ENCODE measurements around the gene CSHL1.
"Not testable (repeated sequence)": the region's sequence is repeated elsewhere in the genome, so short reads cannot be mapped to it uniquely, and the experiment has no call there.

CSHL1 gene

GRCh38 chr17:63889026-63889848, 21.8 kb downstream of the CSHL1 start:
- not testable (repeated sequence) for DNase-seq (ENCODE audit: low read depth, low spot score)

DNA sequence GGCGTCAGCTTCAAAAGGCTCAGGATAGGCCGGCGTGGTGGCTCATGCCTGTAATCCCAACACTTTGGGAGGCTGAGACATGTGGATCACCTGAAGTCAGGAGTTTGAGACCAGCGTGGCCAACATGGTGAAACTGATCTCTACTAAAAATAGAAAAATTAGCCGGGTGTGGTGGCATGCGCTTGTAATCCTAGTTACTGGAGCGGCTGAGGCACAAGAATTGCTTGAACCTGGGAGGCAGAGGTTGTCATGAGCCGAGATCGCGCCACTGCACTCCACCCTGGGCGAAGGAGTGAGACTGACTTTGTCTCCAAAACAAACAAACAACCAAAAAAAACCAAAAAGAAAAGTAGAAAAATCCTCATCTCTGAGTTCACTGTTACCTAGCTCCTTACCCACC, 25.9 kb downstream of the CSHL1 start:
- DNase-seq (ENCODE audit: low read depth, low spot score): not testable (repeated sequence)

DNA sequence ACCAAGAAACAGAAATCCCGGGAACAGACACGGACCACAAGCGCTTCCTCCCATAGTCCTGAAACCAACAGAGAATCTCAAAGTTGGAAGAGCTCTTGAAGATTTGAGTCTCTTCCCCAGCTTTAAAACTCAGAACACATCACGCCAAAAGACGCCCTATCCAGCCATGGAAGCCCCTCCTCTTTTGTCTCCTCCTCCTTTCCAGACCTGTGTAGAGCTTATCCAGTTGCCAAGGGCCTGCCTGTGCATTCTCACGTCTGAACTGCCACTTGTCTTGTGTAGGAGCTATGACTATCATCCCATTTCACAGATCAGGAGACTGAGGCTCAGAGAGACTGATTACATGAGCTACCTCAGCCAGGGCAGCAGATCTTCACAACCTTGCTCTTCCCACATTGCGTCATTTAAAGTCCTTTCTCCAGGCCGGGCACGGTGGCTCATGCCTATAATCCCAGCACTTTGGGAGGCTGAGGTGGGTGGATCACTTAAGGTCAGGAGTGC, 28.4 kb downstream of the CSHL1 start:
- DNase-seq (ENCODE audit: low read depth, low spot score): not testable (repeated sequence)

DNA sequence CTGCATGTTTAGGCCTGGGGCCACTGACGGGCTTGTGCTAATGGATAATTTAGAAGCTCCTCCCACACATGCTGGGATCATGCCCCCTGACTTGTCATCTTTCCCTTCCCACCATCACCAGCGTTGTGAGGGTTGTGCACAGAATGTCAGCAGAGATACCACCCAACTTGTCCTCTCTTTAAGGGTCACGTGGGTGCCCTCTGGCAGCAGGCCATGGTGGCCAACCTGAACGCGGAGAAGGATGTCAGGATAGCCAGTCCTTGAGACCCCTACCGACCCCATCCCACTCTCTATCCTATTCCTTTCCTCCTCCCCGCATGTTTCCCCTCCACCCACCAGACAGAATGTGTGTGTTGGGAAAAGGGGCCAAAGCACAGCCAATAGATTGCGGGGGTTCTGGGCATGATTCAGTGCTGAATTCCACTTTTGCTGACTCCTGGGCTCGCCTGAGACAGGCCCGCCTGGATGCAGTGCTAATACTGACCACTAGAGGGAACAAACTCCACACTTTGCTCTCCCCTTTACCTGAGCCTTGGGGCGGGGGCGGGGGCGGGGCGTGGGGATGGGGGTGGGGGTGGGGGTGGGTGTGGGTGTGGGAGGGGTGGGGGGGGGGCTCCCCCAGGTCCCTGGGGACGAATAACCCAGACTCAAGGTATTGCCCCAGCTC, 29.0 kb downstream of the CSHL1 start, which contains the start of gene GH2:
Gene GH2, minus strand, starts transcription at position 10 of the 667 bp plus-strand sequence. CDS start 143 bp downstream, outside the sequence.
- no peak for DNase-seq (ENCODE audit: low read depth, low spot score)

- not testable (repeated sequence) for DNase-seq (ENCODE audit: low read depth, low spot score)
Observed at GRCh38 chr17:63881337-63881736, 29.7 kb downstream of the CSHL1 start.

DNA sequence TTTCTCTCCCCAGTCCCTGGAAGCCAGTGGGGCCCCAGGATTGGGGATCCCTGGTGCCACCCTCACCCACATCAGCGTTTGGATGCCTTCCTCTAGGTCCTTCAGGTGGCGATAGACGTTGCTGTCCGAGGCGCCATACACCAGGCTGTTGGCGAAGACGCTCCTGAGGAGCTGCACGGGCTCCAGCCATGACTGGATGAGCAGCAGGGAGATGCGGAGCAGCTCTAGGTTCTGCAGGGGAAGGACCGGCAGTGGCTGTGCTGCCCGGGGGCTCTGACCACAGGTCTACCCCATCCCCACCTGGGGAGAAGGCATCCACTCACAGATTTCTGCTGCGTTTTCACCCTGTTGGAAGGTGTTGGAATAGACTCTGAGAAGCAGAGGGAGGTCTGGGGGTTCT, 30.4 kb downstream of the CSHL1 start:
- DNase-seq (ENCODE audit: low read depth, low spot score): no peak

- not testable (repeated sequence) for DNase-seq (ENCODE audit: low read depth, low spot score)
Observed at GRCh38 chr17:63878413-63878812, 32.6 kb downstream of the CSHL1 start.

DNA sequence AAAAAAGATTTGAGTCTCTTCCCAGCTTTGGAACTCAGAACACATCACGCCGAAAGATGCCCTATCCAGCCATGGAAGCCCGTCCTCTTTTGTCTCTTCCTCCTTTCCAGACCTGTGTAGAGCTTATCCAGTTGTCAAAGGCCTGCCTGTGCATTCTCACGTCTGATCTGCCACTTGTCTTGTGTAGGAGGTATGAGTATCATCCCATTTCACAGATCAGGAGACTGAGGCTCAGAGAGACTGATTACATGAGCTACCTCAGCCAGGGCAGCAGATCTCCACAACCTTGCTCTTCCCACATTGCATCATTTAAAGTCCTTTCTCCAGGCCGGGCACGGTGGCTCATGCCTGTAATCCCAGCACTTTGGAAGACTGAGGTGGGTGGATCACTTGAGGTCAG, 36.4 kb downstream of the CSHL1 start:
- DNase-seq (ENCODE audit: low read depth, low spot score): not testable (repeated sequence)

GRCh38 chr17:63874061-63874626, 36.9 kb downstream of the CSHL1 start:
- DNase-seq (ENCODE audit: low read depth, low spot score): not testable (repeated sequence)

- not testable (repeated sequence) for DNase-seq (ENCODE audit: low read depth, low spot score)
Observed at GRCh38 chr17:63873577-63873976, 37.5 kb downstream of the CSHL1 start, which contains the start of gene CSH2. CSH2 (minus strand) TSS chr17:63873677; CDS start chr17:63873614, 63 bp downstream.

DNA sequence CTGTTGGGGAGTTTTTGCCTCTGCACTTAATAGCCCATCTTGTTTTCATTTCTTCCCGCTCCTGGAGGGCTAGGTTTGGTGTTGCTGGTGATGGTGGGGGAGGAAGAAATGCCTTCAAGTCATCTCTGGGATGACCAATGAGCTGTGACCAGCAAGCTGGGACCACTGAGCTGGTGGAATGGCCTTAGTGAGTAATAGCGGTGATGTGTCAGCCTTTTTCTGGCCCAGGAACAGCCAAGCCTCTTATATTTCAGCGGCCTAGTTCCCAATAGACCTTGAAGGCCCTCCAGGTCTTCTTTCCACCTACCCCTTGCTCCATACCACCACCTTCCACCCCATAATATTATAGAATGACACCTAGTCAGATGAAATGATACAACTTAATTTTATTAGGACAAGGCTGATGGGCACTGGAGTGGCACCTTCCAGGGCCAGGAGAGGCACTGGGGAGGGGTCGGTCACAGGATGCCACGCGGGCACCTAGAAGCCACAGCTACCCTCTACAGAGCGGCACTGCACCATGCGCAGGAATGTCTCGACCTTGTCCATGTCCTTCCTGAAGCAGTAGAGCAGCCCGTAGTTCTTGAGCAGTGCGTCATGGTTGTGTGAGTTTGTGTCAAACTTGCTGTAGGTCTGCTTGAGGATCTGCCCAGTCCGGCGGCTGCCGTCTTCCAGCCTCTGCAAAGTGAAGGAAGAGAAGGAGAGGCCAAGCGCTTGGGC, 39.3 kb downstream of the CSHL1 start:
- not testable (repeated sequence) for DNase-seq (ENCODE audit: low read depth, low spot score)

DNA sequence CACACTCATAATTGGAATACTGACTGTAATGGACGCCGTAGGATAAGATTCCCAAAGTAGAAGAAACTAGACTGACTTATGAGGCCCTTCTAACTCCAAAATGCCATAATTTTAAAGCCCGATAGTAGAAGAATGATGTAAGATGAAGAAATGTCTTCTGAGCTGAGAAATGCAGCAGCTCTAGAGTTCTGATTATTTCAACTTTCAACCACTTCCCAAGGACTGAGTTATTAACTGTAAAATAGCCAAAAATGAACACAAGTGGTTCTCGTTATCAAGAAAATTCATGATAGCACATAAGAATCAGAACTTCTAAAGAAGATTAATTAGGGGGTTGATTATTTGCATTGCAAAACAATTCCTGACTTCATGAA, 40.8 kb downstream of the CSHL1 start:
- not testable (repeated sequence) for DNase-seq (ENCODE audit: low read depth, low spot score)

DNA sequence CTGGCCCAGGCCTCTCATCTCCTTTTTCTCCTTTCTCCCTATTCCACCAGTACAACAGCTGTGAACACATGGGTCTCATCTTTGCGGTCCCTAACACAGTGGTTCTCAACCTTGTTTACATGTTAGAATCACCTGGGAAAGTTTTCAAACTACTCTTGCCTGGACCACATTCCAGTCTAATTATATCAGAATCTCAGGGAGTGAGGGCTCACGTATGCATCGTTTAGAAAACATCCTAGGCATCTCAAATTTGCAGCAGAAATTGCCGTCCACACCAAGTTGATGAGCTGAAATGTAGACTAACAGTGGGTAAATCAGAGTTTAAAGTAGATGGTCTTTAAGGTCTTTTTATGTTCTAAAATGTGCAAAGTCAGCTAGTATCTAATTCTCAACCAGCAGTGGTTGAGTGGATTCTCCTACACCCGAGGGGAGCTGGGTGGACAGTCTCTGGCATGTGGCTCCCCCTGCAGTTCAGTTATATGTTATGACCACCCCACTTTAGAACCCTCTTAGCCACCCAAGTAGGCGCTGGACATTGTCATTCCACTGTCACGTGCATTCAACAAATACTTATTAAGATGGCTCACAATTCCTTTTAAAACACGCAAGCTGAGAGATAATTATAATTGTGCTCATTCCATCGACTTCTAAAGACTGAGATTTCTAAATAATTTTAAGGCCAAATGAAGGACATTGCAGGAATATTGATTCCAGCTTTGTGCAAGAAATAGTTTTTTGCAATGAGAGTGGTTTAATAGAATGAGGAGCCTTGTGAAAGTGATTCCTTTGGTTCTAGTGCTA, 41.4 kb downstream of the CSHL1 start:
- DNase-seq (ENCODE audit: low read depth, low spot score): not testable (repeated sequence)

DNA sequence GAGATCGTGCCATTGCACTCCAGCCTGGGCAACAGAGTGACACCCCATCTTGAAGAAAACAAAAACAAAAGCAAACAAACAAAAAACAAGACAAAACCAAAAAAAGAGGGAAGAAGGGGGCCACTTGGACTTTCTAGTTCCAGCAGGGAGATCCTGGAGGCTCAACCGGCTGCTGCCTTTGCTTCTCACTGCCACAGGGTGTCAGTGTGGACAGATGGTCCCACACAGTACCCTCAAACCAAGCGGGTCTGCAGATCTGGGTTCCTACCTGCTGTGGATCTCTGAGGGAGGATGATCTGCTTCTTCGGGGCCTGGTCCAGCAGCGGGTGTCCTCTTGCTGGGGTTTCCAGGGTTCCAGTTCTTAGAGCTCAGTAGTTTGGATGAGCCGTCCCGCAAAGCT, 44.4 kb downstream of the CSHL1 start:
- not testable (repeated sequence) for DNase-seq (ENCODE audit: low read depth, low spot score)
